ENCODE data around the gene ABCA9.
A peak's percentile ranks its signal among the peaks of the same experiment; 100 is the strongest.
"Not testable (repeated sequence)": the region's sequence is repeated elsewhere in the genome, so short reads cannot be mapped to it uniquely, and the experiment has no call there.

The ABCA9 gene

DNA sequence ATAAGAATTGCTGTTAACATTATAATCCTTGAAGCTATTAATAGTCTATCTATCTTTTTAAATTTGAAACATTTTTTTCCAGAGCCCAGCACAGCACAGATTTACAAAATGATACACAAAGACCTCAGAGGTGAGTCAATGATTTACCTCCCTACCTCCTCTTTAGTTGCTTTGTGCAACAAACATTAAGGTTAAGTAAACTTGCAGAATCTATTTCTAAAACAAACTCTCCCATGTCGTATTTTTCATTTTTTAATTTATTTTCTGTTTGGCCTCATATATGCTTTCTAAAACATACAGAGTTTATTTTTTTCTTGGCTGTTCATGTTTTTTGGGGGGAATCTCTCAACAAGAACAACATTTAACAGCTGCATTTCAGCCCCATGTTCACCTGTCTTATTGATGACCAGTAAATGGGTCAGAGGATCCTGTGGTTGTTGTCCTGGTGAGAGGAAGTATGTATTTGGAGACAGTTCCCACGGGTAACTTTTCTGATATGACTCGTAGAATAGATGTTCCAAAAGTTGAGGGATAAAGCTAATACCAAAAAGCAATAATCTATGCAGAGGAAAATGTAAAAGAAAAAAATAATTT, 42.6 kb downstream of the ABCA9 start:
- no peak for DNase-seq

- no peak for DNase-seq
Observed at GRCh38 chr17:69015631-69016030, 45.1 kb downstream of the ABCA9 start.

DNA sequence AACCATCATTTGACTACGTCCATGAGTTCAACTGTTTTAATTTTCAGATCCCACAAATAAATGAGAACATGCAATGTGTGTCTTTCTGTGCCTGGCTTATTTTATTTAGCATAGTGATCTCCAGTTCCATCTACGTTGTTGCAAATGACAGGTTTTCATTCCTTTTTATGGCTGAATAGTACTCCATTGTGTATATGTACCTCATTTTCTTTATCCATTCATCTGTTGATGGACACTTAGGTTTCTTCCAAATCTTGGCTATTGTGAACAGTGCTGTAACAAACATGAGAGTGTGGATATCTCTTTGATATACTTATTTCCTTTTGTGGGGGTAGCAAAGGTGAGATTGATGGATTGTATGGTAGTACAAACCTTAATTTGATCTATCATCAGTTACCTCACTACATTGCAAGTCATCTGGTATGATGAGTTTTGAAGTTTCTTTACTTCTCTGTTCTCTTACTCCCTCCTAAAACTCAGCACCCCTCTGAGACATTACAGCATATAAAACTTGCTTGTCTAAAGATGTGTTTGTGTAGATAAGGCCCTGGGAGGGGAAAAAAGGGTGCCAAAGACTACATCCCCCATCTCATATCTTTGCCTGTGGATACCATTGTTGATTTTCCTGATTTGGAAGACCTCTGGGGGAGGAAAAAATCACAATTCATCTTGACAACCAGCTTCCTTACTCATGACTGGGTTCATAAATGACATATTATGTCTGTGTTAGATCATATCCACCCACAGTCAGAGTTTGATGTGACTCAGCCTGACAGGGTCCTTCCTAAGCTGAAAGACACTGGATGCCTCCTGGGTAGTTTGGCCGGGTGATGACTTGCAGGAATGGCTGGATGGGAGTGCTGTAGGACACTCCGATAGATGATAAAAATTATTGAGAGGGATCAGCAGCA, 47.6 kb downstream of the ABCA9 start:
- DNase-seq = no peak

- no peak for DNase-seq
Observed at GRCh38 chr17:69009930-69010329, 50.8 kb downstream of the ABCA9 start.

DNA sequence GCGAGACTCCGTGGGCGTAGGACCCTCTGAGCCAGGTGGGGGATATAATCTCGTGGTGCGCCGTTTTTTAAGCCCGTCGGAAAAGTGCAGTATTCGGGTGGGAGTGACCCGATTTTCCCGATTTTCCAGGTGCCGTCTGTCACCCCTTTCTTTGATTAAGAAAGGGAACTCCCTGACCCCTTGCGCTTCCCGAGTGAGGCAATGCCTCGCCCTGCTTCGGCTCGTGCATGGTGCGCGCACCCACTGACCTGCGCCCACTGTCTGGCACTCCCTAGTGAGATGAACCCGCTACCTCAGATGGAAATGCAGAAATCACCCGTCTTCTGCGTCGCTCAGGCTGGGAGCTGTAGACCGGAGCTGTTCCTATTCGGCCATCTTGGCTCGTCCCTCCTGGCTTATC, 56.0 kb downstream of the ABCA9 start:
- not testable (repeated sequence) for DNase-seq

DNA sequence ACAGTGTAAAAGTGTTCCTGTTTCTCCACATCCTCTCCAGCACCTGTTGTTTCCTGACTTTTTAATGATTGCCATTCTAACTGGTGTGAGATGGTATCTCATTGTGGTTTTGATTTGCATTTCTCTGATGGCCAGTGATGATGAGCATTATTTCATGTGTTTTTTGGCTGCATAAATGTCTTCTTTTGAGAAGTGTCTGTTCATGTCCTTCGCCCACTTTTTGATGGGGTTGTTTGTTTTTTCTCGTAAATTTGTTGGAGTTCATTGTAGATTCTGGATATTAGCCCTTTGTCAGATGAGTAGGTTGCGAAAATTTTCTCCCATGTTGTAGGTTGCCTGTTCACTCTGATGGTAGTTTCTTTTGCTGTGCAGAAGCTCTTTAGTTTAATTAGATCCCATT, 61.0 kb downstream of the ABCA9 start:
- not testable (repeated sequence) for DNase-seq

GRCh38 chr17:68993112-68993511, 67.6 kb downstream of the ABCA9 start:
- DNase-seq = no peak

GRCh38 chr17:68987966-68988365, 72.8 kb downstream of the ABCA9 start:
- no peak for DNase-seq

DNA sequence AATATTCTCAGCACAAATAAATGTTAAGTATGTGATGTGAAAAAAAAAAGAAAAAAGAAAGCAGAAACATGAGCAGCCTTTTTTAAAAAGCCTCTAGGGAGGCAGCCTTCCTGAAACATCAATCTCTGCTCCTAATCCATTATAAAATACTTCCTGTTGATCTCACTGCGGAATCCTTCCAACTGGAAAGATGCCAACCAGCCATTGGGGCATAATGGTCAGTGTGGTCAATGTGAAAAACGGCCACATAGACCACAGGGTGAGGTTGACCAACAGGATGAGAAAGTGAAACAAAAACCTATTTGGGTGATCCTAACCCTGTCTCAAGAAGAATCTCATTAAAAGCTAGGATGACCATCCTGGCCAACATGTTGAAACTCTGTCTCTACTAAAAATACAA, 79.4 kb downstream of the ABCA9 start:
- DNase-seq = peak; percentile 51

- no peak for DNase-seq
Observed at GRCh38 chr17:68973098-68973846, 87.5 kb downstream of the ABCA9 start.

DNA sequence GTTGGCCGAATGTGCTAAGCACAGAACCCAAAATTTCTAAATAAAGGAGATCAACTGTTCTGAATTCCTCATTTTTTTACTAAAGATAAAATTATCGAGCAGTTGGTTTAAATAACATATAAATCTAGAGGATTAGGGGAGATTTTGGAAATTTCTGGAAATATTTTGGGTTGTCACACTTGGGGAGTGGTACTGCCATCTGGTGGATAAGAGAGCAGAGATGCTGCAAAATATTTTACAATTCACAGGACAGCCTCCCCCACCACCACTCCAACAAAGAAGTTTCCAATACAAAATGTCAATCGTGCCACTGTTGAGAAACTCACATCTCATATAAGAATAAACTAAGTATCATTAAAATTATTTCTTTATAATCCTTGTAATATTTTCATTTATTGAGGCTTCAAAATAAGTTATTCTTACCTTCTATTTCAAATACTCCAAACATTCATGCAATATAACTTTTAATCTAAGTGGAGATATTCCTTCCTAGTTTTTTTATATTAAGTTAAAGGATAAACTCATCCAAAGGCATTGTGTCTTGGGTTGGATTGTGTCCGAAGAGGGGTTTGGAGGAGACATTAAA, 88.5 kb downstream of the ABCA9 start:
- DNase-seq = no peak

DNA sequence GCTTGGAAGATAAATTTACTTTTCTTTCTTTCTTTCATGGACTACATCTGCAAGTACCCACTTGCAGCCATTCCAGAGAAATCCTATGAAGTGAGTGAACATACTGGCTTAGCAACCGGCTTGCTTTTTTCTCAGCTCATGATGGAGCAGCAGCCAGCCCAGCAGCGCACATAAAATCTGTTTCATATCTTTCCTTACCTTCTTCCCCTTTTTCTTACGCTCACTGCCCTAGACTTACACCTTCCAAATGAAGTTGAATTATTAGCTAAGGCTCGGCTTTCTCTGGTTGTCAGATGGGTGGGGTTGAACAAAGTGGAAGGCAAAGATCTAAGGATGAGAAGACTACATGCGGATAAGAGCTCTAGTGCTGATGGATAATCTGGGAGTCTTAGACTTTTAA, 91.6 kb downstream of the ABCA9 start:
- no peak for DNase-seq

DNA sequence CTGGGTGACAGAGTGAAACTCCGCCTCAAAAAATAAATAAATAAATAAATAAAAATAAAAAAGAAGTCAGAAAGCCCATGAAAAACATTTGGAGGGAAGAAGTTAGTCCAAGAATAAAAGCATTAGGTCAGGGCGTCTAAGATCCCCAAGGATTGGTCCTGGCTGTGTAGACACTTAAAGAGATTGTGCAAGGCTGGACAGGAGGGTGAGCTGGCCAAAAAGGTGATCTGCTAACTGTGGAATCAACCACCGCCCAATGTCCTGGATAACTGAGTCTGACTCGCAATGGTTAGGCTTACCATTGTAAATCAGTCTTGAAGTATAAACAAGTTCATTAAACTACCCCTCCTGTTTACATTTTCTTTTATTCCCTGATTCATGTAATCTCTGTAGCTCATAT, 96.8 kb downstream of the ABCA9 start:
- DNase-seq = no peak

DNA sequence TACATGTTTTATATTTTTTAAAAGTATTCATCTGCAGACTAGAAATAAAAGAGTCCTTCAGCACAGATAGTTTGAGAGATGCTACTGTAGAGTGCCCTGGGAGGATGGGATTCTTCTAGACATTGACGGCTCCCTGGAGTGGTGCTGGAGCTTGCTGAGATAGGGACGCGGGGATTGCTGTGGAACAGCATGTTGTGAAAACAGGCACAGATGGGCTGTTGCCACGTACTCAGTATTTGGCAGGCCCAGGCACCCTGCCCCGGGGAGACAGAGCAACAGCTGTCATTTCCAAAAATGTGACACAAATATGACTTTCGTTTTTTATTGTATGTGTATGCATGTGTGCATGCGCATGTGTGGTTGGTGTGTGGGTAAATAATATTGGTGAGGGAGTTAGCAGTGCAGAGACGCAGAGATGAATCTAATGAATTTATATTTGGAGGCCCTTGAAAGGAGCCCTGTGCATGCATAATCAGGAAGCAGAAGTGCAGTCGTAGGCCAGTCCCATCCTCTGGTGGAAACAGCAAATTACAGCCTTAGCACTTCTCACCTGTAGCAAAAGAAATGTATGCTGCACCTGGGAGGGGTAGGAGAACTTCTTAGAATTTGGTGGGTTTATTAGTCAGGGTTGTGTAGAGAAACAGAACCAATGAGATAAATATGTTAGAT, 99.4 kb downstream of the ABCA9 start:
- no peak for DNase-seq

DNA sequence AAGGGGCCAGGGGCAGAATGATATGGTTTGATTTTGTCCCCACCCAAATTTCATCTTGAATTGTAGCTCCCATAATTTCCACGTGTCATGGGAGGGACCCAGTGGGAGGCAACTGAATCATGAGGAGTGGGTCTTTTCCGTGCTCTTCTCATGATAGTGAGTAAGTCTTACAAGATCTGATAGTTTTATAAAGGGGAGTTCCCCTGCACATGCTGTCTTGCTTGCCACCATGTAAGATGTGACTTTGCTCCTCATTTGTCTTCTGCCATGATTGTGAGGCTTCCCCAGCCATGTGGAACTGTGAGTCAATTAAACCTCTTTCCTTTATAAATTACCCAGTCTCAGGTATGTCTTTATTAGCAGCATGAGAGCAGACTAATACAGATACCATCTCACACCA, 101.6 kb downstream of the ABCA9 start:
- DNase-seq = not testable (repeated sequence)

- DNase-seq = no peak
Observed at GRCh38 chr17:68957944-68958343, 102.8 kb downstream of the ABCA9 start.

- DNase-seq = no peak
Observed at GRCh38 chr17:68955181-68955841, 105.4 kb downstream of the ABCA9 start, which contains the start of gene ABCA8. Gene ABCA8 (minus strand): TSS chr17:68955392. CDS start chr17:68942034, 13,358 bp downstream.

- DNase-seq = no peak
Observed at GRCh38 chr17:68954146-68954896, 106.4 kb downstream of the ABCA9 start.

- DNase-seq = no peak
Observed at GRCh38 chr17:68953340-68953997, 107.3 kb downstream of the ABCA9 start.

DNA sequence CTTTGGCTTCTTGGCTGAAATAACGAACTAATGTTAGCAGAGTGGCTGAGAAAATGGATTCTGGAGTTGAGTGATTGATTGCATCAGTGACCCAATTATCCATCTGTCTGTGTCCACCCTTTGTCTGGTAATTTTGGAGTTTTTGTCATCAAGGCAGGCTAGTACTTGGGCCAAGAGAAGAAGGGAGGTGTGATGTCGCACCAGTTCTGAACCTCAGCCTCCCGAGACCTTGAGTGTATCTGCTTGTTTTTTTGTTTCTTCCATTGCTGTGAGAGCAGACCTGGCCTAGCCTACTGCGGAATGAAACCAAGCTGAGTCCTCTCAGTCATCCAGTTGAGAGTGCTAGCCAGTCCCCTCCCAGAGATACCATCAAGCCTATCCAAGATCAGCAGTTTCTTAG, 110.0 kb downstream of the ABCA9 start:
- no peak for DNase-seq

GRCh38 chr17:68947868-68948267, 112.9 kb downstream of the ABCA9 start:
- not testable (repeated sequence) for DNase-seq

Measured in right forelimb (tissue), 1 donor.